EH (cell line): ENCODE measurements around the gene TOP2A.
A peak's percentile ranks its signal among the peaks of the same experiment; 100 is the strongest.

Source experiments
- DNase-seq: peaks from one replicate; pipeline ENCODE4 v3.0.0-alpha.2; 2015; ENCODE audit warnings: low read depth

Gene TOP2A, protein sequence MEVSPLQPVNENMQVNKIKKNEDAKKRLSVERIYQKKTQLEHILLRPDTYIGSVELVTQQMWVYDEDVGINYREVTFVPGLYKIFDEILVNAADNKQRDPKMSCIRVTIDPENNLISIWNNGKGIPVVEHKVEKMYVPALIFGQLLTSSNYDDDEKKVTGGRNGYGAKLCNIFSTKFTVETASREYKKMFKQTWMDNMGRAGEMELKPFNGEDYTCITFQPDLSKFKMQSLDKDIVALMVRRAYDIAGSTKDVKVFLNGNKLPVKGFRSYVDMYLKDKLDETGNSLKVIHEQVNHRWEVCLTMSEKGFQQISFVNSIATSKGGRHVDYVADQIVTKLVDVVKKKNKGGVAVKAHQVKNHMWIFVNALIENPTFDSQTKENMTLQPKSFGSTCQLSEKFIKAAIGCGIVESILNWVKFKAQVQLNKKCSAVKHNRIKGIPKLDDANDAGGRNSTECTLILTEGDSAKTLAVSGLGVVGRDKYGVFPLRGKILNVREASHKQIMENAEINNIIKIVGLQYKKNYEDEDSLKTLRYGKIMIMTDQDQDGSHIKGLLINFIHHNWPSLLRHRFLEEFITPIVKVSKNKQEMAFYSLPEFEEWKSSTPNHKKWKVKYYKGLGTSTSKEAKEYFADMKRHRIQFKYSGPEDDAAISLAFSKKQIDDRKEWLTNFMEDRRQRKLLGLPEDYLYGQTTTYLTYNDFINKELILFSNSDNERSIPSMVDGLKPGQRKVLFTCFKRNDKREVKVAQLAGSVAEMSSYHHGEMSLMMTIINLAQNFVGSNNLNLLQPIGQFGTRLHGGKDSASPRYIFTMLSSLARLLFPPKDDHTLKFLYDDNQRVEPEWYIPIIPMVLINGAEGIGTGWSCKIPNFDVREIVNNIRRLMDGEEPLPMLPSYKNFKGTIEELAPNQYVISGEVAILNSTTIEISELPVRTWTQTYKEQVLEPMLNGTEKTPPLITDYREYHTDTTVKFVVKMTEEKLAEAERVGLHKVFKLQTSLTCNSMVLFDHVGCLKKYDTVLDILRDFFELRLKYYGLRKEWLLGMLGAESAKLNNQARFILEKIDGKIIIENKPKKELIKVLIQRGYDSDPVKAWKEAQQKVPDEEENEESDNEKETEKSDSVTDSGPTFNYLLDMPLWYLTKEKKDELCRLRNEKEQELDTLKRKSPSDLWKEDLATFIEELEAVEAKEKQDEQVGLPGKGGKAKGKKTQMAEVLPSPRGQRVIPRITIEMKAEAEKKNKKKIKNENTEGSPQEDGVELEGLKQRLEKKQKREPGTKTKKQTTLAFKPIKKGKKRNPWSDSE (N-terminal part only)

DNA sequence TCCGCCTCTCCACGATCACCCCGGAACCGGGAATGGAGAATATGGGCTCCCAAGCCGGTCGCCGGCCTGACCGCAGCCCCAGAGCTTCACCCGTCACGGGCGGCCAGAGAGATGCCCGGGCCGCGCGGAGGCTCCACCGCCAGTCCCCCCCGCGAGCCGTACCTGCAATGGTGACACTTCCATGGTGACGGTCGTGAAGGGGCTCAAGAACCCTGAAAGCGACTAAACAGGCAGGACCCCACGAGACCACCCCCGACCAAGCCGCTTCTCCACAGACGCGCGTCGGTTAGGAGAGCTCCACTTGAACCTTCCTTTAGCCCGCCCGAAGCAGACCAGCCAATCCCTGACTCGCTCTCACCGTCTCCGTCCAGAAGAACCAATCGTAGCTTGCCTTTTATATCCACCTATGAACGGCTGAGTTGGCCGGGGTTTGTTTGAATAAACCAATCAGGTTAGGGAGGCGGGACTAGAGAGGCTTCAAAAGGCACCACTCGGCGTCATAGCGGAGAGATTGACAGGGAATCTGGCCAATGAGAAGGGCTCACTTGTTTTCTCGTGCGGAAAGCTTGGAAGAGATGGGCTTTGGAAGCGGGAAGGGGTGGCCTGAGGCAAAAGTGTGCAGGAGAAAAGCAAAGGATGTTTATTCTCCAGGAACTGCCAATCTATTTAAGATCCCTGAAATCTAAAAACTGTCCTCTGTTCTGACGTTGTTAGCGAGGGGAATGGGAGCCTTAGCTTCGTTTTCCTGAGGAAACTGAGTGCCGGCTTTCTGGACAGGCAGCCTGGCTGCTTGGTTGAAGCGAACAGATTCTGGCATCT, at the start of gene TOP2A:
TOP2A (minus strand) TSS at position 288 of the 819 bp plus-strand sequence; CDS start at position 183, 105 bp downstream.
- DNase-seq: peak; percentile 100

DNA sequence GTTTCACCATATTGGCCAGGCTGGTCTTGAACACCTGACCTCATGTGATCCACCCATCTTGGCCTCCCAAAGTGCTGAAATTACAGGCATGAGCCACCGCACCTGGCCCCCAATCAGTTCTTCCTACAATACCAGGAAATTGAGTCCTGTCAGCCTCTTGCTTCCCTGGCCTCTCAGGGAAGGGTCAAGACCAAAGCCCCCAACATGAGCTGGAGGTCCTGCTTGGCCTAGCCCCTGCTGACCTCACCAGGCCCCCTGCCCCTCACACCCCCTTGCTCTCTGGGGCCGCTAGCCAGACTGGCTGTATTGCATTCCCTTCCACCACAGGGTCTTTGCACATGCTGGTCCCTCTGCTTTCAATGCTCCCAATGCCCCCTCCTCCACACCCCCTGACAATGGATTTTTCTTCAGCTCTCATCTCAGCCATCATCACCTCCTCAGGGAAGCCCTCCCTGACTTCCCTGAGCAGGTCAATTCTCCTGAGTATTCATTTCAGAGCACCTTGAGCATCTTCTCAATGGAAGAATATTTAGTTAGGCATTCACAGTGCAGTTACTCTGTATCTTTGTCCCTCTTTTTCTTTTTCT, 49.7 kb upstream of the TOP2A start:
- no peak for DNase-seq

DNA sequence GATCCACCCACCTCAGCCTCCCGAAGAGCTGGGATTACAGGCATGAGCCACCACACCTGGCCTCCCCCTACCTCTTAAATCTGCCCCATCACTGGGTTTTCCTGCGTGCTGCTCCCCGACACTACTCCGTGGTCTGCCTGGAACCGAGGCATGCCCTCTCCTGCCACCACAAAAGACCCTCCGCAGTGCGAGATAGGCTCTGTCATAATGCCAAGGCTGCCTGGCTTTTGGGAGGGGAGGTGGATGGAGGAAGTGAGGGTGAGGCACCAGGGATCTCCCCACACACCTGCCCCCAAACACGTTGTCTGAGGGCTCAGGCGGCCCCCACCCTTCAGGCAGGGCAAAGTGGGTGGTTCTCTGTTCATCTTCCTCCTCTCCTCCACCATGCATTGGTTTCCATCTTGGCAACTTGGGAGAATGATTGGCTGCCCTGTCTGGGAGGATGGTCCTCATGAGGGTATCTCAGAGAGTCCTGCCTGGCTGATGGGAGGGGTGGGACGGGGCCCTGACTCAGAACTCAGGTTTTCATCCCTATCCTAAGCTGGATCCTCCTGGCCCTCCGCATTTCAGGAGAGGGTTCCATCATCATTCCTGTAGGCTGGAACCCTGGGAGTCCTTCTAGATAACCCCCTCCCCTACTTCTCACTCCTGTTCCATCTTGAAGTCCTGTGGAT, 48.7 kb upstream of the TOP2A start:
- no peak for DNase-seq

DNA sequence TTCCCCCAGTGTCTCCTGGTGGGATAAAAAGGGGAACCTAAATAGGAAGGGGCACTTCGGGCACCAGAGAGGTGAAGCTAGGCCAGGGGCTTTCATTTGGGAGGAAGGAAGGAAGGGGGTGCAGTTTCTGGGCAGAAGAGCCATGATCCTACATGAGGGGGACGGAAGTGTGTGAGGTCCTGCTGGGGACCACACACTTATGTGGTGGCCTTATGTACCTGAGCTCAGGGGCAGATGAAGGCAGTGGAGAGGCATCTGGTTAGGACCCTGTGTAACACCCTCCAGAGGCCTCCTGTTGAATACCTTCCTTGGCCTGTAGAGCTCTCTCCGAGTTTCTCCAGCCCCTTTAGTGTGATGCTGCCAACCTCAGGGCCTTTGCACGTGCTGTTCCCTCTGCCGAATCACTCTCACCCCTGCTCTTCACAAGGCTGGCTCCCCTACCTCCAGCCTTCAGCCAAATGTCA, 46.7 kb upstream of the TOP2A start:
- DNase-seq: no peak

DNA sequence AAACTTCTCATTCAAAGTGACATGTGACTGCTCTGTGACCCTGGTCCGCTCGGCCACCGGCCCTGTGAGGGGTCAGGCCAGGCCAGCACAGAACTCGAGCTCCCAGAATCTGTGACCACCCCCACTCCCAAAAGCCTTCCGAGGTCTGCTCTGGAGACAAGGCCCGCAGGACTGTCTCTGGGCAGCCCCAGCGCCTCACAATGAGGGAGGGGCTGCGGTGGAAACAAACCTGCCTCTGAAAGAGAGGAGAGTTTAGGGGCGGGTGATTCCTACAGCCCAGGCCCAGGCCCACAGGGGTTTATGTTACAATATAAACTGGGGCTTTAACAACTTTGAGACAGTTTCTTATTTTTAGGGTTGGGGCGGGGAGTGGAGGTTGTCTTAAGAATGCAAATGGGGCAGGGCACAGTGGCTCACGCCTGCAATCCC, 45.4 kb upstream of the TOP2A start:
- no peak for DNase-seq

DNA sequence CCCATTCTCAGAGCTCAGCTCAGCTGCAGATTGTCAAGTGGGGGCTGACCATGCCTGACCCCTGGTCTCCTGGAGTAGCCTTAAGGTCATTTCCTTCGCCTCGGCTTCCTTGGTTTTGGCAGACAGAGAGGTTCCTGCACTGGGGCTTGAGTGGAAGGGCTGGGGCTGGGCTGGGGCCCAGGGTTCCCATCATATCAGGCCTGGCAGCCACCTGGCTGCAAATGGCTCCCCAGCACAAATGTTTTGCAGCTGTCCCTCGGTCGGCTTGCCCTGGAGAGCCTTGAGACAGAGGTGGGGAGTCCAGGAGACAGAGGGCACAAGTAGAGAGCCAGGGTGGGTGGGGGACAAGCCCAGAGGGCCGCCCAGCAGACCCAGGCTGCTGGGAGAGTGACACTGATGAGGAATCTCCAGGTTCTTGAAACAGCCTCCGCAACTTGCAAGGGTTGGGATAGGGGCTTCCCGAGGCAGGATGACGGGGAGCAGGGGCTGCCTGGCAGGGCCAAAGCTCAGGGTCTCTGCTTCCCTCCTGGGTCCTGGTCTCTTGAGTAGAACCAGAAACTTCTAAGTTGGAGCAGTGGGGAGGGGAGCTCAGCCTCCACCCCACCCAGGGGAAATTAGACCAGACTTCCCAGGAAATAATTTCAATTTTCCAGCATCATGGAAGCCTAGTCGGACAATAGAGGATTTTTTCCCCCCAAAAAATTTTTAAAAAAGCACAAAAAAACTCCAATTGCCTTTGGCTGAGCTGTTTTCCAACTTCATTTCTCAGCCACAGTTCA, 44.8 kb upstream of the TOP2A start:
- no peak for DNase-seq

DNA sequence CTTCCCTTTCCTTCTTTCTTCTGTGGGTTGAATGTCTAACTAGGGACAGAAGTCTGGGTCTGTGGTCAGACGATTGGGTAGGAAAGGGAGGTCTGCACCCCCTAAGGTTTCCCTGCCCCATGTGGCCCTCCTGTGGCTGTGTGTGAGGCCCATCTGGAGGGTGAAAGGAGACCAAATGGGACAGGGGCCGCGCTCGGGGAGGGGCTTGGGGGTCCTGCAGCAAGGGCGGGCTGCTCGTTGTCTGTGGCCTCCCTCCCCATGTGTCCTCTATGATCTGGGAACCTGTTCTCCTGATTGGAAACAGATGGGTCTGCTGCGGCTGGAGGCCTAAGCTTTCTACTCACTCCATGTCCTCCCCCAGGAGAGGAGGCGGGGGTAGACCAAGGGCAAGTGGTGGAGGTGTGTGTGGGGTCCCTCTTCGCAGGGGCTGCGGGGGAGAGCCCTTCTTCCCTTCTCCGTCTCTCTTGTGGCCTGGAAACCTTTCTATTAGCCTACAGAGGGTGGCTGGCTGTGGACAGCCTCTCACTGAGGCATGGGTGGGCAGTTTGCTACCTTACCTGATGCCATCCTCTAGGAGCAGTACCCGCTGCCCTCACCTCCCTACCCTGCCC, 44.1 kb upstream of the TOP2A start:
- DNase-seq: peak; percentile 53

DNA sequence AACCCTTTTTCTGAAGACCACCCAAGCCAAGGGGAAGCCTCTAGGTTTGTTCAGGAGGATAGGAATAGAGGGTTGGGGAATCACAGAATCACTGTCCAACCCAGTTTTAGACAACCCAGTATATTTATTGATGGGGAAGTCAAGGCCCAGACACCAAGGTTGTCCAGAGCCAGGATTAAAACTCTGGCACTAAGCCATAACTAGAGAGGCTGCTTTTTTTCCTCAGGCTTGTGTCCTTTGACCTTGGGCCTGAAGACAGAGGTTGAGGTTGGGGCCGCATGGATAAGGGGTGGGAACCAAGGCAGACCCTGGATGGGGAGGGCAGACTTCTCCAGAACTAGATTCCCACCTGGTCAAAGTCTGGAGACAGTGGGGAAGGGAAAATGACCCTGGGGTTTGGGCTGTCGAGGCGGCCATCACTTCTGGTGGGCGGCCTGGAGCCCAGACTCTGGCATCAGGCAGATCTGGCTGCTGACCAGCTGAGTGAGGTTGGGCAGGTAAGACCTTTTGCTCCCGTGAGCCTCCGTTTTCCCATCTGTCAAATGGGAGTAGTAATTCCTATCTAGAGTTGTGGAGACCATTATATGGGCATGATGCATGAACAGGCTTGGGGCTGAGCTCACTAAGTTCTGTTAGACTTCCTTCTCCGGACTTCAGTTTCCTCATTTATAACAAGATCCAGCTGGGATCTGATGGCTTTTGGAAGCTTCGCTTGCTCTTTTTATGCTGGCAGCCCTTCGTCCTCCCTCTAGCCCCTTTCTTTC, 43.5 kb upstream of the TOP2A start:
- DNase-seq: peak; percentile 52

DNA sequence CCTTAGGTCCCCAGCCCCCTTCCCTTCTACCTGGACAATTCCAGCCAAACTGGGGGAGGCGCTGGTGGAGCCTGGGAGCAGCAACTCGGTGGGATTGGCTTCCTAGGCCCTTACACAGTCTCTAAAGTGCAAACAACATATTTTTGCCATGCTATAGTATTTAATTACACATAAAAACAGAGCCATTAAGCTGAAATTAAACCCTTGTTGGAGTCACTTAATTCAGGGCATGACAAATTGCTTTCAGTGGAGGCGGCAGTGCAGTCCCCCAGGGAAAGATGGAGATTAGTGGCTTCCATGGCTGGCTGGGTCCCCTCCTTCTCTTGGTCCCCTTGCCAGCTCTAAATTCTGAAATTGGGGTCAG, 42.9 kb upstream of the TOP2A start:
- DNase-seq: no peak

DNA sequence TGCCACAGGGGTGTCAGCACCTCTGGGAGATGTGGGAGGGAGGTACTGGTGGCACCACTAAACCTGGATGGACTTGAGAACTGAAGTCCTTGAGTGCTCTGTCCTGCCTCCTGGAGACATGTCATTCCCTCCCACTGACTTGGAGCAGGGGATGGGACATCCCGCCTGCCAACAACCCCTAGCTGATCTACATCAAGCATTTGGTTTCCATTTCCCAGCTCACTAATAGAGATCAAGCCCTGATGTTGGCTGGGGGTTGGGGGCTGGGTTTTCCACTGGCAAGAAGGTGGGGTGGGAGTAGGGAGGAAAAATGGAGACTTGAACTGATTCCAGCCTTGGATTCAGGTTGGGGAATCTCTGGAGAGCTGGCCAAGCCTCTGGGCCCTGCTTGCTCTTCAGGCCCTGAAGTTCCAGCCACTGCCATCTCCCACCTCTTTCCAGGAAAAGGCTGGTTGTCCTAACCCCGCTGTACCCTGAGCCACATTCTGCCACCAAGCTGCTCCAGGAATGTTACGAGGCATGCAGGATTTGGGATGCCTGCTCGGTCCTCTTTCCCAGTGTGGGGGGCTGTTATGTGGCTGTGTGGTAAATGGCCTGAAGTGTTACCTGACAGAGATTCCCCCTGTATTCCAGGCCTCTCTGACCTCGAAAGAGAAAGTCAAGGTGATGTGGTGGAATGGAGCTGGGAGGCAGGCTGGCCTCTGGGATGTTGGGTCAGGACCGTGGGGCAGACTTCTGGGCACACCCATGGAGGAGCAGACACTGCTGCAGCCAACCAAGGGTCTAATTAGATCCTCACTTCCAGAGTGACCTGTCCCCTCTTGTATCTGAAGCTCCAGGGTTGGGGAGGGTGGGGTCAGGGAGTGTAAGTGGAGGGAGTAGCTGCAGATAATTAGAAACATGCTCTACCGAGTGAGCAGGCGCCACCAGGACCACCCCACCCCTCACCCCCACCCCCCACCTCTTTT, 42.2 kb upstream of the TOP2A start:
- DNase-seq: no peak

DNA sequence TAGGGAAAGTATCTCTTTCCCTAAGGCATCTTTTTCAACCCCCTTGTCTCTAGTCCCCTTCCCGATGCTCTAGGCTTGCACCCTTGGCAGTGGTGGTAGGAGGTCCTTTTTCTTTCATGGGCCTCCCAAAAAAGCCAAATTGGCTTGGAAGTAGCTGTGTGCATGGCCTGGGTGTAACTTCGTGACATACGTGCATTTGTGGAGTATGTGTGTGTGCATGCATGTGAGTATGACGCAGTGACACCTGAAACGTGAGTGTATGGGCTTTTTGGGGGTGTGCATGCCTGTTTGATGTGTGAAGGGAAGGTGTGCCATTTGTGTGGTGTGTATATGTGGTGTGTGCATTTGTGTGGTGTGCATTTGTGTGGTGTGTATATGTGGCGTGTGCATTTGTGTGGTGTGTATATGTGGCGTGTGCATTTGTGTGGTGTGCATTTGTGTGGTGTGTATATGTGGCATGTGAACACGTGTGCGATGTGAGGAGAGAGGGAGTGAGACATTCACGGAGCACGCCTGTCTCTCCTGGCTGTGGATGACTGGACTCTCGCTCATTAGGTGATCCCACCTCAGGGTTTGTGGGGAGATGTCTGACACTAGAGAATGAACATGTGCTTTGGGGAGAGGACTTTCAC, 41.3 kb upstream of the TOP2A start:
- DNase-seq: no peak

DNA sequence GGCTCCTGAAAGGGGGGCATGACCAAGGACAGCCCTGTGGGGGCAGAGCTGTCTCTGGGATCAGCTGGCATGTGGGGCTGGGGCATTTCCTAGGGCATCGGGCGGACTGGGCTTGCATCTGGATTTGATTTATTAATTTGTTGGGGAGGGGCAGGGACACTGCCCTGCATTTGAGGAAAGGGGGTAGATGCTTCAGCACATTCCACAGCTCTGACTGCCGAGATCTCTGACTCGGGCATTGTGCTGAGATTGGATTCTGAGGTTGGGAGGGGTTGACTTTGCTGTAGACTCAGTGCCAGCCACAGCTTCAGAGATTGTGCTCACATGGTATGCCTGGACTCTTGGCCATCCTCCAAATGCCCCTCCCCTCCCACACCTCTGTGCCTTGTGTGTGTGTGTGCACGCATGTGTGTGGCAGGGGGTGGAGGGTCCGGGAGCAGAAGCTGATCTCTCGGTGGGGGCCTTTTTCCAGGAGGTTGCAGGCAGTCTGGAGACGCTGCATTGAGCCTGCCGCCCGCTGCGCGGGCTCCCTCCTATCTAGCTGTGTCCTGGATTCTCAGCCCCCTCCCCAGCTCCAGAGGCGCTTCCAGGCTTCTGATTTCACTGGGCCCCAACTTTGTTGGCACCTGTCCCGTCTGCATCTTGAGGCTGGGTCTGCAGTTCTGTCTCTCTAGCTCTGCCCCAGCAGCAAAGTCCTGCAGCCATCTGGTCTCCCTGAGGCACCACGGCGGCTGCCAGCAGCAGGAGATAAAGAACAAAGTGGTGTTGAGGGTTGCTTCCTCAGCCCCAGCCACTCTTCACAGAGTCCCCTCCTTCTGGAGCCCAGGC, 40.5 kb upstream of the TOP2A start:
- DNase-seq: peak; percentile 96

DNA sequence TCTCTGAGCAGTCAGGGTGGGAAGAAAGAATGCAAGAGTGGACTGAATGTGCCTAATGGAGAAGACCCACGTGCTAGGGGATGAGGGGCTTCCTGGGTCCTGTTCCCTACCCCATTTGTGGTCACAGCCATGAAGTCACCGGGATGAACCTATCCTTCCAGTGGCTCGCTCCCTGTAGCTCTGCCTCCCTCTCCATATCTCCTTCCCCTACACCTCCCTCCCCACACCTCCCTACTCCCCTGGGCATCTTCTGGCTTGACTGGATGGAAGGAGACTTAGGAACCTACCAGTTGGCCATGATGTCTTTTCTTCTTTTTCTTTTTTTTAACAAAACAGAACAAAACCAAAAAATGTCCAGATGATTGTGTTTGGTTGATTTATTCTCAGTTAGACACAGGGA, 39.7 kb upstream of the TOP2A start:
- no peak for DNase-seq

DNA sequence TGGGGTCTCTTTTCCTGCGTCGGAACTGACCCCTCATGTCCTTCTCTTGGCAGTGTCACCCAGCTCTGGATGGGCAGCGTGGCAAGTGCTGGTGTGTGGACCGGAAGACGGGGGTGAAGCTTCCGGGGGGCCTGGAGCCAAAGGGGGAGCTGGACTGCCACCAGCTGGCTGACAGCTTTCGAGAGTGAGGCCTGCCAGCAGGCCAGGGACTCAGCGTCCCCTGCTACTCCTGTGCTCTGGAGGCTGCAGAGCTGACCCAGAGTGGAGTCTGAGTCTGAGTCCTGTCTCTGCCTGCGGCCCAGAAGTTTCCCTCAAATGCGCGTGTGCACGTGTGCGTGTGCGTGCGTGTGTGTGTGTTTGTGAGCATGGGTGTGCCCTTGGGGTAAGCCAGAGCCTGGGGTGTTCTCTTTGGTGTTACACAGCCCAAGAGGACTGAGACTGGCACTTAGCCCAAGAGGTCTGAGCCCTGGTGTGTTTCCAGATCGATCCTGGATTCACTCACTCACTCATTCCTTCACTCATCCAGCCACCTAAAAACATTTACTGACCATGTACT, 38.8 kb upstream of the TOP2A start:
- DNase-seq: no peak

DNA sequence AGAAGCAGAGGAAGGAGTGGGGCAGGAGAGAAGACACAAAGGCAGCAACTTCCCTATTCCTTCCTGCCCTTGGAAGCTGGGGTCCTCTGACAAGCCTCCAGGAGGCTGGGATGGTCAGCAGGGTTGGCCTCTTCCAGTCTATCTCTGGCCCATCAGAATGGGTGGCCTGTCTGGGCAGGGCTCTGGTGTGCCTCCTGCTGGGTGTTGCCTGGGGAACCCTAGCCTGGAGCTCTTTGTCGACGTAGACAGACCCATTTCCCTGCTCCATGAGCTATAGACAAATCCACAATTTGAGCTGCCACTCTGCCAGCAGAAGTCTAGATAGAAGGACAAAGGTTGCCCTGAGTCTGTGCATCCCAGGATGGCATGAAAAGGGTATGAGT, 36.9 kb upstream of the TOP2A start:
- DNase-seq: no peak
